Coronary artery (tissue), 2 donors: Measurements from ENCODE around the gene SPINT3.
A peak's percentile ranks its signal among the peaks of the same experiment; 100 is the strongest.
"Not testable (repeated sequence)": the region's sequence is repeated elsewhere in the genome, so short reads cannot be mapped to it uniquely, and the experiment has no call there.

ENCODE experiments used
- DNase-seq: peaks from one replicate; pipeline ENCODE4 v3.0.0-alpha.2; 2017; ENCODE audit warnings: low spot score
- H3K27ac ChIP-seq, 2 donors: fragments of 200-600 bp; sonication (generic); one replicate each; pipeline ENCODE4 v1.5.1; 2016 to 2019
- H3K4me3 ChIP-seq: fragments of 200-600 bp; sonication (generic); 2 replicates; pipeline ENCODE4 v1.5.1; 2016; ENCODE audit warnings: mild to moderate bottlenecking, moderate library complexity
- TF ChIP-seq, protein P1 (sequence below): fragments of 200-600 bp; sonication (generic); IDR thresholded peaks from one replicate; pipeline ENCODE4 v1.5.1; 2019; ENCODE audit warnings: antibody characterized with exemption

Gene SPINT3

DNA sequence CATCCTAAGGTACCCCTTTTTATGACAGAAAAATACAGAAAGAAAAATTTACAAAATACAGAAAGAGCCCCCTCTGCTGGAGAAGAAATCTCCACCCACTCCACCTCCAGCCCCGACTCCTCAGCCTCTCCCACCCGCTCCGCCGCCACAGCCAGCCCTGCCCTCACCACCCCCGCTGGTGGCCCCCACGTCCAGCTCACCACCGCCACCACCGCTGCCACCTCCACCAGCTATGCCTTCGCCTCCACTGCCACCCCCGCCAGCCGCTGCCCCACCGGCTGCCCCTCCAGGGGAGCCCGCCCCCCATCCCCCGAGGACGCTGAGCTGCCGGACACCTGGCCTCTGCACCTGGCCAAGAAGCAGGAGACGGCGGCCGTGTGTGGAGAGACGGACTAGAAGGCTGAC is 28.2 kb downstream of the SPINT3 start:
- Histone ChIP-seq H3K4me3 (no peak overlapping the region), H3K27ac (no peak overlapping the region)
- TF ChIP-seq, protein P1, sequence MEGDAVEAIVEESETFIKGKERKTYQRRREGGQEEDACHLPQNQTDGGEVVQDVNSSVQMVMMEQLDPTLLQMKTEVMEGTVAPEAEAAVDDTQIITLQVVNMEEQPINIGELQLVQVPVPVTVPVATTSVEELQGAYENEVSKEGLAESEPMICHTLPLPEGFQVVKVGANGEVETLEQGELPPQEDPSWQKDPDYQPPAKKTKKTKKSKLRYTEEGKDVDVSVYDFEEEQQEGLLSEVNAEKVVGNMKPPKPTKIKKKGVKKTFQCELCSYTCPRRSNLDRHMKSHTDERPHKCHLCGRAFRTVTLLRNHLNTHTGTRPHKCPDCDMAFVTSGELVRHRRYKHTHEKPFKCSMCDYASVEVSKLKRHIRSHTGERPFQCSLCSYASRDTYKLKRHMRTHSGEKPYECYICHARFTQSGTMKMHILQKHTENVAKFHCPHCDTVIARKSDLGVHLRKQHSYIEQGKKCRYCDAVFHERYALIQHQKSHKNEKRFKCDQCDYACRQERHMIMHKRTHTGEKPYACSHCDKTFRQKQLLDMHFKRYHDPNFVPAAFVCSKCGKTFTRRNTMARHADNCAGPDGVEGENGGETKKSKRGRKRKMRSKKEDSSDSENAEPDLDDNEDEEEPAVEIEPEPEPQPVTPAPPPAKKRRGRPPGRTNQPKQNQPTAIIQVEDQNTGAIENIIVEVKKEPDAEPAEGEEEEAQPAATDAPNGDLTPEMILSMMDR: peak; percentile 11
- no peak for DNase-seq

- TF ChIP-seq, protein P1: no peak
- DNase-seq: no peak
- no peak overlapping the region for H3K27ac ChIP-seq
- H3K4me3 ChIP-seq: no peak overlapping the region
Measured at GRCh38 chr20:45485388-45485787, 30.0 kb downstream of the SPINT3 start.

DNA sequence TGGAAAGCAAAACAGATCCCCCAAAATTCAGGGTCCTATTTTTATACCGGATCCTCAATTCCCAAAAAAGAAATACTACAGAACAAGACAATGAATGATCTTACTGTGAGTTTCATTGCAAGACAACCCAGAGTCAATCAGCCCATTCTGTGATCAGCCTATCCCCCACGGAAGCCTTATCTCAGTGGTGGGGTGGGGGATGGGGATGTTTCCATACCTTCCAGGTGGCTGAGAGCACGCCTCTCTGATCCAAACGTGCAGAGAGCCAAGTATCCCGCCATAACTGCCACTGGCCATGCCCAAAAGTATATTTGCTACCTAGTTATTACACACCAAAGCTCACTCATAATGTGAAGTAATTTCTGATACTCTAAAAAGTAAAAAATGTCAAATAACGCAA is 30.7 kb downstream of the SPINT3 start:
- DNase-seq: no peak
- TF ChIP-seq, protein P1: no peak

DNA sequence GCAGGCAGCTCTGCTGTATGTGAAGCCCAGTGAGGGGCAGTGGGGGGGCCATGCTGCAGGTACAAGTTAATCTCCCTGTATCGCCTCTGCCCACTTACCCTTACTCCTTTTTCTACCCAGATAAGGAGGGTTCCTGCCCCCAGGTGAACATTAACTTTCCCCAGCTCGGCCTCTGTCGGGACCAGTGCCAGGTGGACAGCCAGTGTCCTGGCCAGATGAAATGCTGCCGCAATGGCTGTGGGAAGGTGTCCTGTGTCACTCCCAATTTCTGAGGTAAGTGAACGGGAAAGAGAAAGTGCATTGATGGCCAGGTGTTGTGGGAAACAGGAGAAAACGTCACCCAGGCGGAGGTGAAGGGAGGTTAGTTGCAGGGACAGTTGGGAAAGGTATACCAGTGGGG is 35.6 kb downstream of the SPINT3 start:
- Histone ChIP-seq H3K27ac (no peak overlapping the region), H3K4me3 (no peak overlapping the region)
- TF ChIP-seq, protein P1: no peak
- no peak for DNase-seq

More for the DNA sequence above, 30.7 kb downstream of the SPINT3 start:
- H3K27ac ChIP-seq: no peak overlapping the region
- H3K4me3 ChIP-seq: no peak overlapping the region

GRCh38 chr20:45477530-45478148 is 37.8 kb downstream of the SPINT3 start:
- not testable (repeated sequence) for H3K4me3 ChIP-seq, H3K27ac ChIP-seq, DNase-seq

DNA sequence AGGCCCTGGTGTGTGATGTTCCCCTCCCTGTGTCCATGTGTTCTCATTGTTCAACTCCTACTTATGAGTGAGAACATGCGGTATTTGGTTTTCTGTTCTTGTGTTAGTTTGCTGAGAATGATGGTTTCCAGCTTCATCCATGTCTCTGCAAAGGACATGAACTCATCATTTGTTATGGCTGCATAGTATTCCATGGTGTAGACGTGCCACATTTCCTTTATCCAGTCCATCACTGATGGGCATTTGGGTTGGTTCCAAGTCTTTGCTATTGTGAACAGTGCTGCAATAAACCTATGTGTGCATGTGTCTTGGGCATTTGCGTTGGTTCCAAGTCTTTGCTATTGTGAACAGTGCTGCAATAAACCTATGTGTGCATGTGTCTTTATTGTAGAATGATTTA is 43.1 kb downstream of the SPINT3 start:
- not testable (repeated sequence) for H3K27ac ChIP-seq, DNase-seq, H3K4me3 ChIP-seq

- Histone ChIP-seq H3K4me3 (peak overlapping the region; percentile 71), H3K27ac (no peak overlapping the region)
- TF ChIP-seq, protein P1: no peak
- DNase-seq: no peak
Measured at GRCh38 chr20:45470937-45471336, 44.5 kb downstream of the SPINT3 start.

DNA sequence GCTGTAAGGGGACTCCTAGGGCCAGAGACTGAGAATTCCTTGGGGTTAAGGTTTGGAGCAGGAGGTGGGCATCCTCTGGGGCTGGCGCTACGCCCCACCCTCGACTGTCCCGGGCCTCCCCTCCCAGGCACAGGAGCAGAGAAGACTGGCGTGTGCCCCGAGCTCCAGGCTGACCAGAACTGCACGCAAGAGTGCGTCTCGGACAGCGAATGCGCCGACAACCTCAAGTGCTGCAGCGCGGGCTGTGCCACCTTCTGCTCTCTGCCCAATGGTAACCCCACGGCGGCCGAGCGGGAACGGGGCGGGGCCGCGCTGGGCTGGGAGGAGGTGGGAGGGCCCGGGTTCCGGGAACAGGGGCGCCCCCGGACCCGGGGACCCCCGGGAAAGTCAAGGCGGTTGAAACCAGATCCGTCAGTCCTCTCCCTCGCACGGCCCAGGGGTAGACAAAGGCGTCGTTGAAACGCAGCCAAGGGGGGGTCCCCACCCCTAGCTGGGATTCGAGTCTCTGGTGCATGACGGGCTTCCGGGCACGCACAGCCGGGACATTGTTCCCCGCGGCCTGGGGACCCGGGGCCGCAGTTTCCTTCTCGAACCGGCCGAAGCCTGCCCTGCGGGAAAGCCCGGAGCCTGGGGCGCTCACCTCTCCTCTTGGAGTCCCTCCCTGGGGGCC is 45.0 kb downstream of the SPINT3 start:
- TF ChIP-seq, protein P1: no peak
- Histone ChIP-seq H3K27ac (no peak overlapping the region), H3K4me3 (peak overlapping the region; percentile 71)
- no peak for DNase-seq
